Ectodermal cell (in vitro differentiated cells): ENCODE data around the gene PIK3AP1.
A peak's percentile ranks its signal among the peaks of the same experiment; 100 is the strongest.

Source experiments
- H3K27ac ChIP-seq: 2 replicates; pipeline ENCODE4 v1.7.0; 2013; ENCODE audit warnings: mild to moderate bottlenecking, low read depth, low read length; ENCODE audit not compliant: insufficient read depth, poor library complexity, severe bottlenecking
- H3K27me3 ChIP-seq: 2 replicates; pipeline ENCODE4 v1.7.0; 2013; ENCODE audit warnings: mild to moderate bottlenecking, low read length; ENCODE audit not compliant: insufficient read depth, control insufficient read depth, poor library complexity, severe bottlenecking
- H3K36me3 ChIP-seq: one replicate; pipeline ENCODE4 v1.7.0; 2013; ENCODE audit warnings: low read length; ENCODE audit not compliant: control insufficient read depth, insufficient read depth
- H3K4me1 ChIP-seq: one replicate; pipeline ENCODE4 v1.7.0; 2013; ENCODE audit warnings: low read length; ENCODE audit not compliant: control insufficient read depth, insufficient read depth
- H3K4me3 ChIP-seq: 2 replicates; pipeline ENCODE4 v1.7.0; 2013; ENCODE audit warnings: low read depth, low read length, control low read depth; ENCODE audit not compliant: insufficient read depth
- H3K9me3 ChIP-seq: 2 replicates; pipeline ENCODE4 v1.7.0; 2013; ENCODE audit warnings: mild to moderate bottlenecking, low read length, moderate library complexity; ENCODE audit not compliant: control insufficient read depth
- WGBS, 2 experiments: methylation state at CpG; one replicate each; pipeline ENCODE4 v1.1.7; 2013; ENCODE audit warnings: missing lambda C conversion rate in 2 of 2; 5-methylcytosine and 5-hydroxymethylcytosine counted together

PIK3AP1 gene

GRCh38 chr10:96721207-96721572, 876 bp upstream of the PIK3AP1 start:
- Histone ChIP-seq H3K9me3 (no peaks in the 10 kb centered on the region), H3K4me1 (no peaks in the 10 kb centered on the region), H3K36me3 (no peaks in the 10 kb centered on the region), H3K27ac (no peak overlapping the region), H3K27me3 (peaks cover 32% of the 10 kb centered on the region), H3K4me3 (peak overlapping the region; percentile 57)
- WGBS, 2 experiments, result 50 to 58% methylated on average over 4 of the region's 4 CpGs

DNA sequence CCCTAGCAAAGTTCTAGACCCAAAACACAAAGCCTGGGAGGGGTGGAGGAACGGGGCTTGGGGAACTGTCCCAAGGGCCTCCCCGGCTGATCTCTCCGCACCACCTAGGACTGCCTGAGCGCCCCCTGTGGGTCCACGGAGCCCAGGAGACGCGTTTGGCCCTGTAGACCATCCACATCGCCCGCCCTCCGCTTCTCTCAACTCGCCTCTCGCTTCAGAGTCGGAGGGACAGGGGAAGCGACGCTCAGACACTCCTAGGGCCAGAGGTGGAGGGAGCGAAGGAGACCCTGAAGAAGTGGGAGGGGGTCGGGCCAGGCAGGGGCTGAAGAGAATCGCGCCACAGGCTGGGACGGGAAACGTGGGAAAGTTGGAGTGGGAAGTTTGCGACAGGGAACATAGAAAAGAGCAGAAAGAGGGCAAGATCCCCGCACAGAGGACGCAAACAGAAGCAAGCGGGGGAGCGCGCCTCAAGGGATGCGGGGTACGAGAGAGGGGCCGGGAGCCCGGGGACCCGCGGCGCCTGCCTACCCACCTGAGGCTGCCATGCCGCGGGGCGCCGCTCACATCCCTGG, 378 bp downstream of the PIK3AP1 start:
- H3K9me3 ChIP-seq, result no peaks in the 10 kb centered on the region

DNA sequence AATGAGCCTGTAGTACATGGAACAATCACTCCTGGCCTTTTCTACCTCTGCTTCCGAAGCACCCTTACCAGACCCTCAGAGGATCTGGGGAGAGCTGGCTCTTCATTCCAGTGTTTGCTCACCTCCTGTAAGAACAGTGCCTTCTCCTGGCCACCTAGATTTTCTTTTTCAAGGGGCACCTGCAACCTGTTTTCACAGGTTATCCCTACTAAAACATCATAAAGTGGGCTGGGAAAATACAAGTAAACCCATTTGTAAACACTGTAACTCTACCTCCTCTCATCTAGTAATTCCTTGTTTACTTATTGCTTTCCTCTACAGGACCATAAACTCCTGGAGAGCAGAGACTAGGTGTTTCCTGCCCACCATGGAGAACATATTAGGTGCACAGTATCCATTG, 1.1 kb downstream of the PIK3AP1 start:
- H3K27me3 ChIP-seq, result peaks cover 32% of the 10 kb centered on the region
- WGBS, 2 experiments, result 90 to 96% methylated on average over 1 of the region's 1 CpG

More for the DNA sequence above, 378 bp downstream of the PIK3AP1 start:
- H3K27ac ChIP-seq, result no peak overlapping the region
- peak overlapping the region; percentile 57 for H3K4me3 ChIP-seq
- no peaks in the 10 kb centered on the region for H3K4me1 ChIP-seq
- H3K36me3 ChIP-seq, result no peaks in the 10 kb centered on the region
- WGBS, 2 experiments, result 1 to 2% methylated on average over 38 of the region's 38 CpGs
- H3K27me3 ChIP-seq, result peaks cover 32% of the 10 kb centered on the region

DNA sequence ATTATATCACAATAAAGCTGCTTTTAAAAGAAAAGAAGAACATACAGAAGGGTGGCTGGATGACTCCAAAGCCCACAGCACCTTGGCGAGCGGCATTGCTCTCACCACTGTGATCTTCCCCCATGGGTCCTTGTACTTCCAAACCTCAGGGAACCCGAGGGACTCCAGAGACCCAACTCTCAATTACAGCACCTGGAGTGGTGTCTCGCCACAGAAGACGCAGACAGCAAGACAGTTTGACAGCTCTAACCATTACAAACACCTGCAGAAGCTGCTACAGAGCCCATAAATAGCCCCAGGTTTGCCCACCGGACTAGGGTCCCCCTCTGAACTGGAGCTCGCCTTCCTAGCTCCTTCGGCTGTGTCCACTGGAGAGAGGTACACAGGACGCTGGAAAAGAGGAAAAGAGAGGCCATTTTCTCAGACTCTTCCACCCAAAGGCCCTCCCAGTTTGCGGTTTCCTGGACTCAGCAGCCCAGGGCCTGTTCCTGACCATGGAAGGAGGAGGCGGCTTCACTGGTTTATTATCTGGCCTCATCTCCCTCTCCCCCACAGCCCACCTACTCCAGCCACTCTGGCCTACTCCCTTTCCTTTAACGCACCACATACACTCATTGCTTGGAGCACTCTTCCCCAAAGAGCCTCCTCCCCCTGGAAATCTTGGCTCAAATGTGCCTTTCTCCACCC, 1.9 kb downstream of the PIK3AP1 start:
- WGBS, 2 experiments, result 95 to 97% methylated on average over 12 of the region's 12 CpGs
- H3K36me3 ChIP-seq, result no peaks in the 10 kb centered on the region
- no peaks in the 10 kb centered on the region for H3K4me1 ChIP-seq
- H3K9me3 ChIP-seq, result no peaks in the 10 kb centered on the region
- no peak overlapping the region for H3K4me3 ChIP-seq
- peaks cover 32% of the 10 kb centered on the region for H3K27me3 ChIP-seq
- H3K27ac ChIP-seq, result no peak overlapping the region

More for the DNA sequence above, 1.1 kb downstream of the PIK3AP1 start:
- Histone ChIP-seq H3K27ac (no peak overlapping the region), H3K9me3 (no peaks in the 10 kb centered on the region), H3K4me1 (no peaks in the 10 kb centered on the region), H3K4me3 (no peak overlapping the region), H3K36me3 (no peaks in the 10 kb centered on the region)

- peaks cover 30% of the 10 kb centered on the region for H3K27me3 ChIP-seq
- no peaks in the 10 kb centered on the region for H3K9me3 ChIP-seq
- no peaks in the 10 kb centered on the region for H3K36me3 ChIP-seq
- H3K4me3 ChIP-seq, result no peak overlapping the region
- H3K27ac ChIP-seq, result no peak overlapping the region
- H3K4me1 ChIP-seq, result no peaks in the 10 kb centered on the region
- WGBS, 2 experiments, result 88 to 91% methylated on average over 1 of the region's 1 CpG
Measured at GRCh38 chr10:96716390-96716789, 3.9 kb downstream of the PIK3AP1 start.

DNA sequence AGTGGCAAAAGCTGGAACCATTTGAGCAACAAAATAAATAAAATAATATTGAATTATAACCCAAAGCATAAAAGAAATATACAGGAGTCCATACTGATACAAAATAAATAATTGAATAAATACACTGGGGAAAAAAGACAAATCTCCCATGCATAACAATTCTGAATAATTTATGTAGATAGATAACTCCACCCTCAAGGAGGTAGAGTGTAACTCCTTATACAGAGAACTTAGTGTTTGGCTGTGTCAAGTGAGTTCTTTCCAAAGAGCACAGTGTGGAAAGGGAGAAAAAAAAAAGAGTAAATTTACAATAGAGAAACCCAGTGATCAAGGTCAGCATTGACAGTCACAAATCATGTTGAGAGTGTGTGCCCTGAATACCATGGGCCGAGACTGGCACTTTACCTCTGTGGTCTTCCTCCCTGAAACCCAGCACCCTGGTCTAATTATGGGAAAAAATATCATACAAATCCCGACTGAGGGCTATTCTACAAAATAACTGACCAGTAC, 5.5 kb downstream of the PIK3AP1 start:
- Histone ChIP-seq H3K4me1 (no peaks in the 10 kb centered on the region), H3K4me3 (no peak overlapping the region), H3K9me3 (no peaks in the 10 kb centered on the region), H3K36me3 (no peaks in the 10 kb centered on the region), H3K27me3 (peaks cover 14% of the 10 kb centered on the region), H3K27ac (no peak overlapping the region)
- WGBS, 2 experiments, result 91 to 94% methylated on average over 2 of the region's 2 CpGs

- H3K9me3 ChIP-seq, result no peaks in the 10 kb centered on the region
- no peak overlapping the region for H3K27ac ChIP-seq
- no peak overlapping the region for H3K4me3 ChIP-seq
- H3K27me3 ChIP-seq, result peaks cover 7% of the 10 kb centered on the region
- WGBS, 2 experiments, result 95 to 96% methylated on average over 9 of the region's 9 CpGs
- no peaks in the 10 kb centered on the region for H3K36me3 ChIP-seq
- H3K4me1 ChIP-seq, result no peaks in the 10 kb centered on the region
Measured at GRCh38 chr10:96714031-96714590, 6.2 kb downstream of the PIK3AP1 start.

DNA sequence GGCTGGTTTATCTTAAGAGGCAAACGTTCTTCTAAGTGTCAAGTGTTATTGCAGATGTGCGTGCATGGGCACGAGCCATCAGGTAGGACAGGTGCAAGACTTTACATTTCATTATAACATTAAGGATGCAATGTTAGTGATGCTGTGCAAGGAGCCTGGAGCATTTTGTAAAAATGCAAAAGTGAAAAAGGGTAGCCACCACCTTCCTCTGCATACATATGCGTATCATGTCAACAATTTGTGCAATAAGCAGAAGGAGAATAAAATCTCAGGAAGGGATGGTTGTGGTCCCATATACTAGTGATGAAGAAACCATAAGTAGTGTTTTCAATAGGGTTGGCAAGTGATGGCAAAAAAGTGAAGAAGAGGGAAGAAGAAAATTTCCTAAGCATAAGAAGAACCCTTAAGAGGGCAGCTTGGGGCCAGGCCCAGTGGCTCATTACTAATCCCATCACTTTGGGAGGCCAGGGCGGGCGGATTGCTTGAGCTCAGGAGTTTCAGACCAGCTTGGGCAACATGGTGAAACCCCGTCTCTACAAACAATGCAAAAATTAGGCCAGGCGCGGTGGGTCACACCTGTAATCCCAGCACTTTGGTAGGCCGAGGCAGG, 7.5 kb downstream of the PIK3AP1 start:
- no peaks in the 10 kb centered on the region for H3K27me3 ChIP-seq

GRCh38 chr10:96711048-96711728, 9.1 kb downstream of the PIK3AP1 start:
- Histone ChIP-seq H3K36me3 (no peaks in the 10 kb centered on the region), H3K4me3 (no peak overlapping the region), H3K27ac (no peak overlapping the region), H3K4me1 (no peaks in the 10 kb centered on the region), H3K9me3 (no peaks in the 10 kb centered on the region), H3K27me3 (no peaks in the 10 kb centered on the region)
- WGBS, 2 experiments, result 91 to 96% methylated on average over 3 of the region's 3 CpGs

More for the DNA sequence above, 7.5 kb downstream of the PIK3AP1 start:
- Histone ChIP-seq H3K9me3 (no peaks in the 10 kb centered on the region), H3K4me3 (no peak overlapping the region), H3K27ac (no peak overlapping the region), H3K36me3 (no peaks in the 10 kb centered on the region), H3K4me1 (no peaks in the 10 kb centered on the region)
- WGBS, 2 experiments, result 91% methylated on average over 10 of the region's 10 CpGs

- no peak overlapping the region for H3K27ac ChIP-seq
- no peak overlapping the region for H3K4me3 ChIP-seq
- no peaks in the 10 kb centered on the region for H3K9me3 ChIP-seq
- H3K4me1 ChIP-seq, result no peaks in the 10 kb centered on the region
- H3K36me3 ChIP-seq, result no peaks in the 10 kb centered on the region
- no peaks in the 10 kb centered on the region for H3K27me3 ChIP-seq
- 91 to 94% methylated on average over 19 of the region's 19 CpGs for WGBS, 2 experiments
Measured at GRCh38 chr10:96709525-96709924, 10.8 kb downstream of the PIK3AP1 start.
